Renal cortex interstitium (tissue), 11 donors: Measurements from ENCODE around the gene RECQL5. TPM values are rescaled to one million over a fixed set of nuclear protein-coding genes. Genes with fewer than 3 reads are reported as not detected.
"Not testable (repeated sequence)": the region's sequence is repeated elsewhere in the genome, so short reads cannot be mapped to it uniquely, and the experiment has no call there.

Experiments
- DNase-seq, 11 donors: peaks; one replicate each; pipeline ENCODE4 v3.0.0-alpha.2; 2013; ENCODE audit warnings: low read depth in 9 of 11, low spot score in 4 of 11; ENCODE audit errors: extremely low read depth in 1 of 11
- polyA plus RNA-seq, 3 donors: library from polyadenylated mRNA; unstranded; fragments of 120-200 nt; gene quantifications; one replicate each; pipeline ENCODE4 v1.2.1, GENCODE V29; 2013; ENCODE audit not compliant: insufficient read length in 3 of 3

The RECQL5 gene
- polyA plus RNA-seq, 3 donors: 34.6 to 52.3 (median 44.1) TPM

DNA sequence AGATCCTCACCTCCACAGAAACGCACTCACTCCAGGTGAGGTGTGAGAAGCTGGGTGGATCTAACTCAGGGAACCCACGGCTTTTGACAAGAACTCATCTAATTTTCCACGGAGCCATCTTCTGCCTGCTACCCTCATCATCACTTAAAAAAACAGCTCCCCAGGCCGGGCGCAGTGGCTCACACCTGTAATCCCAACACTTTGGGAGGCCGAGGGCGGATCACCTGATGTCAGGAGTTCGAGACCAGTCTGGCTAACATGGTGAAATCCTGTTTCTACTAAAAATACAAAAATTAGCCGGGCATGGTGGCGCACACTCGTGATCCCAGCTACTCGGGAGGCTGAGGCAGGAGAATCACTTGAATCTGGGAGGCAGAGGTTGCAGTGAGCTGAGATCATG lies 28.9 kb downstream of the RECQL5 start:
- not testable (repeated sequence) for DNase-seq

DNA sequence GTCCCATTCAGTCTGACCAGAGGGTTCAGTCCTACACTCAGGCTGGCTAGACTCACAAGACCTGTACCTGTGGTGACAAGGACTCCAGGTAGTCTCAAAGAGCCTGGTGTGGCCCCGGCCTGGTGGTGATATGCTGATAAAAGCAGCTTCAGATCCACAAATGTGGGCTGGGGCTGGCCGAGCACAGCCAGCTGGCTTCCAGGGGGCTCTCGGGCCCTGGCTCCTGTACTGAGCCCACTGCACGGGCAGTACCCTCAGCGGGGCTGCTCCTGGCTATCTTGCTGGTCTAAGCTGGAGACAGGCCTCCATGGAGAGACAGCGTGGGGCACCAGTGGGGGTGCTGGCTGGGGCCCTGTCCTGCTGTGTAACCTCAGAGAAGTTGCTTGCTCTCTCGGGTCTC lies 29.4 kb downstream of the RECQL5 start:
- DNase-seq: no peak

GRCh38 chr17:75637143-75637538 lies 29.8 kb downstream of the RECQL5 start:
- no peak for DNase-seq

GRCh38 chr17:75636381-75637142 lies 30.4 kb downstream of the RECQL5 start:
- DNase-seq: no peak

- no peak for DNase-seq
These were observed 31.2 kb downstream of the RECQL5 start for GRCh38 chr17:75635610-75636202.

GRCh38 chr17:75634754-75635609 lies 32.0 kb downstream of the RECQL5 start:
- no peak for DNase-seq

GRCh38 chr17:75634376-75634740 lies 32.6 kb downstream of the RECQL5 start:
- no peak for DNase-seq

- DNase-seq: peak; percentile 89 to 97 (median 93)
These were observed 33.2 kb downstream of the RECQL5 start for GRCh38 chr17:75633486-75634375.

- DNase-seq: peak in 9 of 11 donors; percentile 54 to 76 (median 72)
These were observed 34.0 kb downstream of the RECQL5 start, which contains the start of gene SMIM5 for GRCh38 chr17:75632863-75633485. Gene SMIM5, plus strand, starts transcription at chr17:75633434. Its CDS starts 6,768 bp downstream, at chr17:75640202.

DNA sequence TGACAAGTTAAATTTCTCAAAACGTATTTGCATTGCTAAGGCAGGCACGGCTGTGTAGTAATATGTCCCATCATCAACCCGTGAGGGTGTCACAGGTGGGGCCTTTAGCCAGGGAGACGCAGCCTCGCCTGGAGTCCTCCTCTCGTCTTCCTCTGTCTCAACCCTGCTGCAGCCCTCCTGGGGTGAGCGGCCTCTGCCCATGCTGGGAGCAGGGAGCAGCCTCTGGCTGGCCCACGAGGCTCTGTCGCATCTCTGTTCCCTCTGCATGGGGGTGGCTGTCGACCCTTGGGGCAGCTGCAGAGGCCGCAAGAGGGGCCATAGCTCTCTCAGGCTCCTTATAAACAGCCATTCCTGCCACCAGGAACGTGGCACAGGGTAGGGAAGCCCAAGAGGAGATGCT lies 34.5 kb downstream of the RECQL5 start:
- no peak for DNase-seq

DNA sequence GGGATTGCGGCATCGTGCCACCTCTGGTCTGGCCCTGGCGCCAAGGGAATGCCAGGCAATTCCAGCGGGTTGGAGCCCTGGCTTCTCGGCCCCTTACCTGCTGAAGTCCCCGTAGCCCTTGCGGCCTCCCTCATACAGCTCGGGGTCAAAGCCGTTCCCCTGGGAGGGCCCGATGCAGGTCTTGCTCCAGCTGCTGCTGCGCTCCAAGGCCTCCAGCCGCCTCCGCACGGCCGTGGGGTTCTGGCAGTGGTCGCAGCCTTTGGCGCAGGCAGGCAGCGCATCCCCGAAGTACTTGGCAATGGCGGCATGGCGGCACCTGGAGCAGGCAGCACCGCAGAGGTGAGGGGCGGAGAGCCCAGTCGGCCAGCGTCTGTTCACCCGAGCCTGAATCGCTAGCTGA lies 35.6 kb downstream of the RECQL5 start:
- no peak for DNase-seq

GRCh38 chr17:75630071-75630917 lies 36.7 kb downstream of the RECQL5 start:
- no peak for DNase-seq

DNA sequence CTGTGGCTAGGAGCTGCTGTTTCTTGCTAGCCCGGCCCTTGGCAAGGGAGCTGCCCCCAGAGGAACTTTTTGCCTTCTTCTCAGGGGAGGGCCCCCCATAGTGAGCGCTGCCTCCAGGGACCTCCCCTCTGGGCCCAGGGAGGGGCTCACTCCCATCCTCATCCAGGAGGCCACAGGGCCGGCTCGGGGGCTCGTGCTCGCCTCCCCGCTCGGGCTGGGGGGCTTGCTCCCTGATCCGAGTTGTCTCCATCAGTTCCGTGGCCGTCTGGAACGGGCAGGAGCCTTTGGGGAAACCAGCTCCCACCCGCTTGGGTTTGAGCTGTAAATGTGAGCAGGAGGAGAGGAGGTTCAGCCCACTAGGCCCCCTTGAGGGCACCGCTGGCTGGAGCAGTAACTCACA lies 37.8 kb downstream of the RECQL5 start:
- no peak for DNase-seq

GRCh38 chr17:75628425-75628824 lies 38.5 kb downstream of the RECQL5 start:
- DNase-seq: no peak

DNA sequence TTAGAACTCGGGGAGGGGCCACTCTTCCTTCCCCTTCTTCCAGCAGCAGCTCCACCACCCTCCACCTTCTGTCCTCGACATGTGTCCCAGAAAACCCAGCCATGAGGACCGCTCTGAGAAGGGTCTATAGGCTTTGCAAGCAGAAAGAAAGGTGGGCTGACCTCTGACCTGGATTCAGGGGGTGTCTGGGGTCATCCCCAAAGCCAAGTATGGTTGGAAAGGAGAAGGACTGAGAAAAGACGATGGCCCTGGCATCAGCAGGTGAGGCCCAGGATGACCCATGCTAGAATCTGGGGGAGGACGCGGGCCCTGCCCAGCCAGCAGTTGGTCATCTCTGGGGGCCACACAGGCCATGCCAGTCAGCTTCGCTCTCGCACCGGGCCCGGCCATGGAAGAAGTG lies 39.9 kb downstream of the RECQL5 start:
- no peak for DNase-seq

DNA sequence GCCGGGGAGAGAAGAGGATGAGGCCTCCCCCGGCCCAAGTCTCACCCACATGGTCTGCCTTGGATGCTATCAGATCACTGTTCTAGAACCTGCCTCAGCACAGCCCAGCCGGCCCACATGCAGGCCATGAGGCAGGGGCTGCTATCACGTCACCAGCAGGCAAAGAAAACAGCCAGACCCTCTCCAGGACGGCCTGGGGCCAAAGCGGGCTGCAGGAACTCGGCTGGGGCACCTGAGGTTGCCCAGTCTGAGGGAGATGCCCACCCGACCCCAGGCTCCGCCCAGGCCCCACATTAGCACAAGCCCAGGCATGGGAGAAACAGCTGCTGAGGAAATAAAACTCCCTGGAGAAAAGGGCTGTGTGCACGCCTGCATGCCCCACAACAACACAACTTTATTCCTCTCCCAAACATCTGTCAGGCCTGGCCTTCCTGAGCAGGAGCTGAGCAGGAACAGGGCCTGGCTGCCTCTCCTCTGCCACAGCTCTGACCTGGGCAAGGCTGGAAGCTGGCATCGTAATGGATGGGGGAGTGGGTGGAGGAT lies 40.4 kb downstream of the RECQL5 start:
- DNase-seq: no peak

GRCh38 chr17:75625813-75626486 lies 41.0 kb downstream of the RECQL5 start:
- no peak for DNase-seq
